GM20431 (cell line): ENCODE data around the gene PNPLA2.

Source experiments
- in situ Hi-C: fragments of 300-500 bp; cut with MseI, MboI; formaldehyde crosslinking; loops from one replicate; pipeline ENCODE4 v1.15.0; 2020; ENCODE audit warnings: low sequenced_read_pairs; ENCODE audit not compliant: unreplicated experiment

Gene PNPLA2

GRCh38 chr11:841981-842369 is 23.3 kb downstream of the PNPLA2 start:
- in situ Hi-C loops: no loop called here

DNA sequence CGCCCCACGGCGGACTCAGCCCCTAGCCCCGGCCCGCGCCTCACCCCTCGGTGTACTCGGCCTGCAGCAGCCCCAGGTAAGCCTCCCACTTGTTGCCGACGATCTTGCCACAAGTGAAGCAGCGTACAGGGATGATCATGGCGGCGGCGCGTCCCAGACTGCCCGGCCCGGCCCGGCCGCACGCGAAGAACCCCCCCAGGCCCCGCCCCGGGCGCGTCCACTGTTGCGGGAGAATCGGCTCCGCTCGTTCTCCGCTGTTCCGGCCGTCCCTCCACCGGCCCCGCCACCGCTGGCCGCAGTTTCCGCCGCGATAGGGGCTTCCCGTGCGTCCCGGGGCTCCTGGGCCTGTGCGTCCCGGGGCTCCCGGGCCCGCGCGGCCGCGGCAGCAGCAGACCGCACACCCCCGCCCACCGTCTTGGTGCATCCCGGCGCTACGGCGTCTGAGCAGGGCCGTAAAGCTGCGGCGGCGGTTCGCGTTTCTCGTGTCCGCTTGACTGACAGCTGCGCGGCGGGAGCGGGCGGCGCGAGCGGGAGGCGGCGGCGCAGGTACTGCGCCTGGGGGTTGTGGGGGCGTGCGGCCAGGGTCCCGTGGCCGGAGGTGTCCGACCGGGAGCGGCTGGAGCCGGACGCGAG is 23.8 kb downstream of the PNPLA2 start, which contains the start of the genes POLR2L and TSPAN4:
Gene POLR2L (minus strand): TSS at position 160 of the 633 bp plus-strand sequence. CDS start 21 bp downstream, at position 139.
Gene TSPAN4 (plus strand): TSS at position 483 of the 633 bp plus-strand sequence. CDS start 7,453 bp downstream, outside the sequence.
- in situ Hi-C loops: no loop called here

DNA sequence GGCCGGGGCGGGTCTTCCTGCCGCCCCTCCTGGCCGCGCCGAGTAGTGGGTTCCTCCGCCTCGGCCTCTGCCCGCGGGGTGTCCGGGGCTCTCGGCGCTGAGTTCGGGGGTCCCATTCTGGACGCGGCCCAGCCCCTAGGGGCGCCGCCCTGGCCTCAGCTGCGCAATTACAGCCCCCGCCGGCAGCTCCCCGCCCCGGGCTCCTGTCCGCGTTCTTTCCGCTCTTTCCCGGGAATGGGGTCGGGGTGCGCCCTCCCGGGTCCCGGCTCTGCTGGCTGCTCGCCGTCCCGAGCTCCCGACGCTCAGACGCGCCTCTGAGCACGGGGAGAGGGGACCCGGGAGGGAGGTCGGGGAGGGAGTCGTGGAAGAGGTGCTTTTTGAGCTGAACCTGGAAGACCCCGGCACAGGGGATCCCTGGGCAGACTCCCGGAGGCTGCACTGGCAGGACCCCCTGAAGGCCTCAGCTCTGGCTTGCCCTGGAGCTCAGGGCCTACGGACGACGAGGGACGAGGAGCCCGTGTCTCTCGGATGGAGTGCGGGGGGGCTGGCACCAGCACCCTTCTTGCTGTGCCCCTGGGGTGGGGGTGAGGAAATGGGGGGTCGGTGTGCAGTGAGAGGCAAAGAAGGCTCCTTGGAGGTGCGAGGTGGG is 24.5 kb downstream of the PNPLA2 start:
- in situ Hi-C loops: no loop called here

DNA sequence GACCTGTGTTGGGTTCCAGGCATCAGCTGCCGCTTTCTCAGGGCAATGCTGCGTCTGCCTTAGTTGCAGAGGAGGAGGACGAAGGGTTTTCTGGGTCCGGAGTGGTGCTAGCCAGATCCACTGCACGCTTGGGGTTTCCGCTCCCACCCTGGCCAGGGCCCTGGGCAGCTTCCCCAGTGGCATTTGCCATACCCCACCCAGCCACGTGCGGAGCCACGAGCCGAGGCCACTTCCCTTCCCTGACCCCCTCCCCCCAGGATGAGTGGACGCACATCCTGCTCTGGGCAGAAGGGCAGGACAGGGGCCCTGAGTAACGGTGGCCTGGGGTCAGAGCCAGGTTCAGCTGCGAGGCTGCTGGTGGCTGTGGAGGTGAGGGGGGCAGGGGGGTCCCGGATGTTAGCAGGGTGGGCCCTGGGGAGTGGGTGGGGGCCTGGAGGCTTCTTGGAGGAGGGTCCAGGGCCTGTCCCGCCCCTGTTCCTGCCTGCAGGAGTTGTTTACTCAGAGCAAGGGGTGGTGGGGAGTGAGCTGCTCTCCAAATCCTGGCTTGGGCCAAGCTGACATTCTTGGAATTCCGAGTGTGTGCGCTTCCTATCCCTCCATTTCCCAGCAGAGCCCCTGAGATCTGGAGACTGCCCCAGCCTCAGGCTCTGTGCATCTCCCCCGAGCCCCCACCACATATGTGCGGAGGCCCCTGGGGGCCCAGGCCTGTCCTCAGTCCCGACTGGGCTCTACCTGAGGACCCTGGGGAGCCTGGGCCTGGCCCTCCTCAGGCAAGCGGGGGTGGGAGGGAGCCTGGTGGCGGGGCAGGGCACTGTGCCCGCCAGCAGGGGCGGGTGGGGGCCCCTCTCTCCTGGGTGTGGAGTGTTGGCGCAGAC is 25.3 kb downstream of the PNPLA2 start:
- in situ Hi-C loops: no loop called here

GRCh38 chr11:844693-845644 is 26.3 kb downstream of the PNPLA2 start:
- in situ Hi-C loops: no loop called here

DNA sequence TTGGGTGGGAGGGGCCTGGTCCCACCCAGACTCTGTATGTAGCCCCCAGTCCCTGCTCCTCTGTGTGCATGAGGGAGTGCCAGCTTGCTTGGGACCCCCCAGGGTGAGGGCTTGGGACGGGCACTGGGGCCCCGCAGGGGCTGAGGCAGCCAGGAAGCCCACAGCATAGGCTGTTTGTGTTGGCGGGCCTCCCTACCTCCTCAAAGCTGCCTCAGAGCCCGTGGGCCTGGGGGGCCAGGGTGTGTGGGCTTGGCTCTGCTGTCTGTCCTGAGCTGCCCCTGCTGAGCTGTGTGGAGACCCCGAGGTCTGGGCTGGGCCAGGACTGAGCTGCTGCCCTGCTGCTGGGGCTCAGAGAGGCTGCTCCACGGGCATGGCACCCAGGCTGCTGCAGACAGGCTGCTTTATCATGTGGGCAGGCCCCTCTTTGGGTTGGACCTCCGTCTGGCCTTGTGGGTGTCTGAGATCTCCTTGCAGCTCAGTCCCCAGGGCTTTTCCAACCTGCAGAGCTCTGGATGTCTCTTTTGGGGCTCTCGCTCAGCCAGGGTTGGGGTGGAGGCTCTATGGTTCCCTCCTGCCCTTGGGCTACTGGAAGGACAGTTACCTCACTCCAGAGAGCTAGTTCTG is 27.3 kb downstream of the PNPLA2 start:
- in situ Hi-C loops: no loop called here

GRCh38 chr11:846496-847098 is 27.9 kb downstream of the PNPLA2 start:
- in situ Hi-C loops: no loop called here

GRCh38 chr11:847876-848275 is 29.2 kb downstream of the PNPLA2 start:
- in situ Hi-C loops: no loop called here

DNA sequence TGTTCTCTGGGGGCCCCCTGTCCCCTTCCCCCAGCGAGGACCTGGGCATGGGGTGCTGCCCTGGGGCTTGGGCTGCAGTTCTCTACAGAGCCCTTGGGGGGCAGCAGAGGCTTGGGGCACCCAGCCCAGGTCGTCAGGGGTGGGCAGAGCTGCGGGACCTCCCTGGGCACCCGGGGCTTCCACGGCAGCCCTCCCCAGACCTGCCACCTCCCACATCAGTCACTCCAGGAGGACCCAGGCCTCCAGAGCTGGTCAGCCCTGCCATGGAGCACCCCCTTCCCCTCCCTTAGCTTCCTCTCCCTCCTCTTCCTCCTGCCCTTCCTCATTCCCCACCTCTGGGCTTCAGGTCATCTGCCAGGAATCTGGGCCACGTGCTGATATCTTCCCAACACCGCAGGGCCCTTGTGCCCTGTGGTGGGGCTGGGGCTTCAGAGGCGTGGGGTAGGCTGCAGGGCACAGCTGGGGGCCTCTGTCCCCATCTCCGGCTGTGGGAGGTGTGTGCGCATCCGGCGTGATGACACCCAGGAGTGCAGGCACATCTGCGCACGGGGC is 29.7 kb downstream of the PNPLA2 start:
- in situ Hi-C loops: no loop called here

DNA sequence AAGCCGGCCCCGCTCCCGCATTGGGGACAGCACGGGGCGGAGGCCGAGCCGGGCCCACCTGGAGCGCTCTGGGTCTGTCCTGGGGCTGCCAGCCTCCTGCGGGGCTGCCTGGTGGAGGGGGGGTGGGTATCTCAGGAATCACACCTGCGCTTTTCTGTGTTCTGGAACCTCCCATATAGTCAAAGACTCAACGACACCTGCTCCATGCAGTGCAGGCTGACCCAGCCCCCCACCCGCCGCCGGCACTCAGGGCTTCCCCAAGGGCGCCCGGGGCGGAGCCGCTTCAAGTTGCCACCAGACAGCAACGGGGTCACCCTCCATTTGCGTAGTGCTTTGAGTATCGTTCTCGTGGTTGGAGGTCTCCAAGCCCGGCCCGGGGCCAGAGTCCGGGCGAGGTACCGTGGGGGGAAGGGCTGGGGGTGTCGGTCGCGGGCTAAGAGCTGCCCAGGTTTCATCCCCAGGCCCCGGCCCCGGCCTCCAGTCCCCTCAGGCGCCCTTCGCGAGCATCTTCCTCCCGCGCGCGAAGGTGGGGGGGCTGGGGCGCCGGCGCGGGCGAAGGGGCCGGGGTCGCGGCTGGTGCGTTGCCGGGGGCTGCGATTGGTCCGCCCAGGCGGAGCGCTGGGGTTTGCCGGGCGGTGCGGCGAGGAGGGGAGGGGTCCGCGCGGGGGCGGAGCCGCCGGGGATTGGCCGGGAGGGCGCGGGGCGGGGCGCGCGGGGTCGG is 30.6 kb downstream of the PNPLA2 start:
- in situ Hi-C loops: no loop called here

DNA sequence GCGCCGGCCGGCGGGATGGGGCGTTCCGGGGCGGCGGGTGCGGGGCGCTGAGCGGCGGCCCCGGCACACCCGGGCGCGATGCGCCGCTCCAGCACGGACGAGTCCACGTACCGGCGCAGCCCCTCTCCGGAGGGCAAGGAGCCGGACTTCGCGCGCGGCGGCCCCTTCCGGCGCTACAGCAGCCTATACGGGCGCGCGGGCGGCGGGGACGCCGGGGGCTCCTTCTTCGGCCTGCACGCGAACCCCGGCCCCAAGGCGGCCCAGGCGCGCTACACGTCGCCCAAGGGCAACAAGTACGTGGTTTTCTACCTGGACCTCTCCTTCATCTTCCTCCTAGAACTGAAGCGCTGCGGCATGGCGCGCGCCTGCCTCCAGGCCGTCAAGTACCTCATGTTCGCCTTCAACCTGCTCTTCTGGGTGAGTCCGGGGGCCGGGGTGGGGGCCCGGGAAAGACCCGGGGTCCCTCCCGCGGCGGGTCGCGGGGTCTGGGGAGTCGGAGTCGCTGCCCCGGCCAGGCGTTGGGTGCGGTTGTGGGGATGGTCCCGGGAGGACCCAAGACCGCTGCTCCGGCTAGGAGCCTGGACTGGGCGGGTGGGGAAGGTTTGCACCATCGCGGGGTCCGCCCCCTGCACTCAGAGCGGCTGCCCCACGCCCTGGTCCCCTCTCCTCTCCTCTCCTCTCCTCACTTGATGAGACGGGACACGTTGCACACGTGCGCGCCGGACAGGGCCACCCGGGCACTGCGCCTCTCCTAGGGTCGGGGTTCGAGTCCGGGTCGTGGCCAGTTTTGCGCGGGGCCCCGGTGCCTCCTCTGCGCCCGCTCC is 31.4 kb downstream of the PNPLA2 start:
- in situ Hi-C loops: loop anchor here (10.0 kb wide), 1 partner anchor 205 kb away; no protein-coding TSS in a partner anchor

DNA sequence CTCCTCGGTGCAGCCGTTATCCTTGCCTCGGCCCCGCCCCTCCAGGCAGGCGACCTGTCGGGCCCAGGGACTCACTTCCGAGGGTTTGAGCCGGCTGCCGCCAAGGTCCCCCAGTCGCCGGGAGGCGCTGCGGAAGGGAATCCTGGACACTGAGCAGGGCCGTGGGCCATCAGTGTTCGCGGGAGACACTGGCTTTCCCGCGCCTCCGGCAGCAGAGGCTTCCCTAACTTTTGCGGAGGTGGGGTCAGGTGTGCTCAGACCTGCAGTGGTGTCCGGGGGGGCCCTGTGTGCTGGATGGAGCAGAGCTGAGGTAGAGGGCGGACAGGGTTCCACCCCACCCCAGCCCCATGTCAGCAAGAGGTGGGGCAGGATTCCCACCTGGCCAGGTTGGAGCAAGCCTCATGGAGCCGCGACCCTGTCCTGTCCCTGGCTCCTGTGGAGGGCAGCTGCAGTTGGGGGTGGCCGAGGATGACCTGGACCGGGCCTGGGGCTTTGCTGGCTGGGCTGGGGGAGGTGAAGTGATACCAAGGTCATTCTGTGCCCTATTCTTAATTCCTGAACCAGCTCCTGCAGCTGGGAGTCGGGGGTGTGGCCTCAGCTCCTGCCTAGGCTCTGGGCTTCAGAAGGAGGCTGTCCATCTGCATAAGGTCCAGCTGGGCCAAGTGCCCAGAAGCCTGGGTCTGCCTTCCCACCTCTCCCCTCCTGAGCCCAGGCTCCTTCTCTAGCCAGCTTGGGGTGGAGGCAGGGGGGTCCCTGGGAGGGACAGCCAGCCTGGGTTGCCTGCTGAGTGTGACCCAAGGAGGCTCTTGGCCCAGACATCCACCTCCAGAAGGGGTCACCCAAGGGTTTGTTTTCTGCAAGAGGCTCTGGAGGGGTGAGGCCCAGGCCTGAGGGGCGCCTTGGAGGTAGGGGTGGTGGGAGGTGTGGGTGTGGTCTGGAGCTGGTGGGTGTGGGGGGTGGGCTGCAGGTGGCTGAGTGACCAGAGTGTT is 32.4 kb downstream of the PNPLA2 start:
- in situ Hi-C loops: loop anchor here (10.0 kb wide), 1 partner anchor 204 kb away; no protein-coding TSS in a partner anchor

GRCh38 chr11:852762-853161 is 34.0 kb downstream of the PNPLA2 start:
- in situ Hi-C loops: loop anchor here (10.0 kb wide), 1 partner anchor 202 kb away; no protein-coding TSS in a partner anchor

GRCh38 chr11:853682-854448 is 35.2 kb downstream of the PNPLA2 start:
- in situ Hi-C loops: loop anchor here (10.0 kb wide), 1 partner anchor 201 kb away; no protein-coding TSS in a partner anchor
